Neural crest cell (in vitro differentiated cells): ENCODE data around the gene PCNX2. TPM values are rescaled to one million over a fixed set of nuclear protein-coding genes. Genes with fewer than 3 reads are reported as not detected.

Experiments used
- DNase-seq: peaks from one replicate; pipeline ENCODE4 v3.0.0; 2021; ENCODE audit warnings: low read depth, mixed read lengths, low spot score
- H3K27ac Mint-ChIP-seq: one replicate; pipeline ENCODE4 v1.8.0; 2021; ENCODE audit warnings: mild to moderate bottlenecking, mixed read lengths; ENCODE audit not compliant: unreplicated experiment
- H3K27me3 Mint-ChIP-seq: 2 replicates; pipeline ENCODE4 v1.8.0; 2021; ENCODE audit warnings: low read depth, mild to moderate bottlenecking, mixed read lengths
- H3K36me3 Mint-ChIP-seq: 2 replicates; pipeline ENCODE4 v1.8.0; 2021; ENCODE audit warnings: low read depth, mild to moderate bottlenecking, mixed read lengths
- H3K4me1 Mint-ChIP-seq: 2 replicates; pipeline ENCODE4 v1.8.0; 2021; ENCODE audit warnings: mixed read lengths
- H3K4me3 Mint-ChIP-seq: one replicate; pipeline ENCODE4 v1.8.0; 2021; ENCODE audit warnings: mild to moderate bottlenecking, mixed read lengths
- H3K9me3 Mint-ChIP-seq: 2 replicates; pipeline ENCODE4 v1.8.0; 2021; ENCODE audit warnings: mixed read lengths
- CTCF ChIP-seq: fragments of 200-600 bp; sonication (generic); conservative IDR thresholded peaks from 2 replicates; pipeline ENCODE4 v1.5.0; 2021; ENCODE audit warnings: antibody characterized with exemption, mild to moderate bottlenecking
- total RNA-seq: library from RNA; stranded (reverse); gene quantifications from 2 replicates; pipeline ENCODE4 v1.2.1, GENCODE V29; 2021

Gene PCNX2
- total RNA-seq, 1 donor from 2014 or later, result 13.6 TPM

- no peak for DNase-seq
- H3K4me1 Mint-ChIP-seq, result peaks cover 26% of the 10 kb centered on the region
- peaks cover 17% of the 10 kb centered on the region for H3K36me3 Mint-ChIP-seq
- no peak overlapping the region for H3K4me3 Mint-ChIP-seq
- peak overlapping the region; percentile 6 for H3K27ac Mint-ChIP-seq
- H3K9me3 Mint-ChIP-seq, result peaks cover 3% of the 10 kb centered on the region
- no peaks in the 10 kb centered on the region for H3K27me3 Mint-ChIP-seq
- TF ChIP-seq CTCF, result no peak
Observed at GRCh38 chr1:232983375-232983774, 312.1 kb downstream of the PCNX2 start.

- Mint-ChIP-seq H3K36me3 (peaks cover 17% of the 10 kb centered on the region), H3K27ac (no peak overlapping the region), H3K4me1 (peaks cover 26% of the 10 kb centered on the region), H3K4me3 (no peak overlapping the region), H3K27me3 (no peaks in the 10 kb centered on the region), H3K9me3 (peaks cover 3% of the 10 kb centered on the region)
- no peak for TF ChIP-seq CTCF
- no peak for DNase-seq
Observed at GRCh38 chr1:232982238-232982944, 313.1 kb downstream of the PCNX2 start.

GRCh38 chr1:232980986-232981560 lies 314.5 kb downstream of the PCNX2 start:
- Mint-ChIP-seq H3K4me3 (no peak overlapping the region), H3K9me3 (peaks cover 3% of the 10 kb centered on the region), H3K4me1 (peaks cover 26% of the 10 kb centered on the region), H3K27me3 (no peaks in the 10 kb centered on the region), H3K27ac (no peak overlapping the region), H3K36me3 (peaks cover 21% of the 10 kb centered on the region)
- no peak for DNase-seq
- TF ChIP-seq CTCF, result no peak

GRCh38 chr1:232980355-232980978 lies 315.1 kb downstream of the PCNX2 start:
- TF ChIP-seq CTCF, result no peak
- no peak for DNase-seq
- Mint-ChIP-seq H3K9me3 (peaks cover 3% of the 10 kb centered on the region), H3K27me3 (no peaks in the 10 kb centered on the region), H3K36me3 (peaks cover 25% of the 10 kb centered on the region), H3K4me3 (no peak overlapping the region), H3K4me1 (peaks cover 23% of the 10 kb centered on the region), H3K27ac (peak overlapping the region; percentile 31)

GRCh38 chr1:232979558-232979957 lies 316.0 kb downstream of the PCNX2 start:
- H3K9me3 Mint-ChIP-seq, result peaks cover 4% of the 10 kb centered on the region
- no peak overlapping the region for H3K4me3 Mint-ChIP-seq
- no peak for DNase-seq
- no peak overlapping the region for H3K27ac Mint-ChIP-seq
- no peak for TF ChIP-seq CTCF
- H3K36me3 Mint-ChIP-seq, result peaks cover 28% of the 10 kb centered on the region
- no peaks in the 10 kb centered on the region for H3K27me3 Mint-ChIP-seq
- H3K4me1 Mint-ChIP-seq, result peaks cover 16% of the 10 kb centered on the region
